ENCODE results near the gene ANKRD63.

DNA sequence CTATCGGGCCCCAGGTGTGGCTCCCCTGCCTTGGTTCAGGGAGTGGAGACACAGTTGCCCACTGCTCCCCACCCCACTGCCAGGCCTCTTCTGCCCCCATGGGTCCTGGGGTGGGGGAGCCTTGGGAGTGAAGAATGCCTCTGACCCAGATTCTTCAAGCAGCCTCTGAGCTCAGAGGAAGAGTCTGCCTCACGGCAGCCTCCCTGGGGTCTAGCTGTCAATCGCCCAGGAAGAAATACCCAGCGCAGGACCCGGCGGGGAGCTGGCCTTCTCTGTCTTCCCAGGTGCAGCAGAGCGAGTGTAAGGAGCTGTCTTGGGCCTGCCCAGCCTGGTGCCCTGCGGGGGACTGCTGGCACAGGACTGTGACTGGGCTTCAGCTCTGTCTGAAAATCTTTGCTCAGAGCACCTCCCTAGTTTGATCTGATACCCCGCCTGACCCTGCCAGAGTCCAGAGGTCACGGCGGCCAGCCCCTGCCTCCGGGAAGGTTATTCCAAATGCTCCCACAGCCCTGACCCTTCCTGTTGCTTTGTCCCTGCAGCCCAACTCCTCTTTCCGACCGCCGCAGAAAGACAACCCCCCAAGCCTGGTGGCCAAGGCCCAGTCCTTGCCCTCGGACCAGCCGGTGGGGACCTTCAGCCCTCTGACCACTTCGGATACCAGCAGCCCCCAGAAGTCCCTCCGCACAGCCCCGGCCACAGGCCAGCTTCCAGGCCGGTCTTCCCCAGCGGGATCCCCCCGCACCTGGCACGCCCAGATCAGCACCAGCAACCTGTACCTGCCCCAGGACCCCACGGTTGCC is 11.0 kb downstream of the ANKRD63 start:
- TF ChIP-seq, protein P1, sequence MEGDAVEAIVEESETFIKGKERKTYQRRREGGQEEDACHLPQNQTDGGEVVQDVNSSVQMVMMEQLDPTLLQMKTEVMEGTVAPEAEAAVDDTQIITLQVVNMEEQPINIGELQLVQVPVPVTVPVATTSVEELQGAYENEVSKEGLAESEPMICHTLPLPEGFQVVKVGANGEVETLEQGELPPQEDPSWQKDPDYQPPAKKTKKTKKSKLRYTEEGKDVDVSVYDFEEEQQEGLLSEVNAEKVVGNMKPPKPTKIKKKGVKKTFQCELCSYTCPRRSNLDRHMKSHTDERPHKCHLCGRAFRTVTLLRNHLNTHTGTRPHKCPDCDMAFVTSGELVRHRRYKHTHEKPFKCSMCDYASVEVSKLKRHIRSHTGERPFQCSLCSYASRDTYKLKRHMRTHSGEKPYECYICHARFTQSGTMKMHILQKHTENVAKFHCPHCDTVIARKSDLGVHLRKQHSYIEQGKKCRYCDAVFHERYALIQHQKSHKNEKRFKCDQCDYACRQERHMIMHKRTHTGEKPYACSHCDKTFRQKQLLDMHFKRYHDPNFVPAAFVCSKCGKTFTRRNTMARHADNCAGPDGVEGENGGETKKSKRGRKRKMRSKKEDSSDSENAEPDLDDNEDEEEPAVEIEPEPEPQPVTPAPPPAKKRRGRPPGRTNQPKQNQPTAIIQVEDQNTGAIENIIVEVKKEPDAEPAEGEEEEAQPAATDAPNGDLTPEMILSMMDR (optimal IDR thresholded peaks at IDR 0.05 in 1 of 3, IDR thresholded peaks at IDR 0.05 in 1 of 3, conservative IDR thresholded peaks at IDR 0.05 in 1 of 3; ENCODE audit: extremely low read depth in 1 of 3, insufficient read depth in 2 of 3, low read length in 3 of 3): no peak
- no peak for TF ChIP-seq EZH2 (IDR thresholded peaks at IDR 0.05; ENCODE audit: low read length)

All from keratinocyte (primary cell).